HG03439 (cell line): Measurements from ENCODE around the gene LARP1B.
"Not testable (repeated sequence)": the region's sequence is repeated elsewhere in the genome, so short reads cannot be mapped to it uniquely, and the experiment has no call there.

Source experiments
- ATAC-seq: cut with Tn5 transposase; IDR thresholded peaks from one replicate; pipeline ENCODE4 v1.9.1; 2021; ENCODE audit warnings: mild to moderate bottlenecking, moderate library complexity; ENCODE audit not compliant: unreplicated experiment

LARP1B gene

DNA sequence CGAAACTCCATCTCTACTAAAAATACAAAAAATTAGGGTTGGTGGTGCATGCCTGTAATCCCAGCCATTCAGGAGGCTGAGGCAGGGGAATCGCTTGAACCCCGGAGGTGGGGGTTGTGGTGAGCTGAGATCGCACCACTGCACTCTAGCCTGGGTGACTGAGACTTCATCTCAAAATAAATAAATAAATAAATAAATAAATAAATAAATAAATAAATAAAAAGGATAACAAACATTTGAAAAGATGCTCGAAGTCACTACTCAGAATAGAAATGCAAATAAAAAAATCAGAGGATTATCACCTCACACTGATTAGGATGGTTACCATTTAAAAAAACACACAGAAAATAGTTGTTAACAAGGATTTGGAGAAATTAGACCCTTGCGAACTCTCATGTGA lies 73.8 kb downstream of the LARP1B start:
- ATAC-seq: no peak

DNA sequence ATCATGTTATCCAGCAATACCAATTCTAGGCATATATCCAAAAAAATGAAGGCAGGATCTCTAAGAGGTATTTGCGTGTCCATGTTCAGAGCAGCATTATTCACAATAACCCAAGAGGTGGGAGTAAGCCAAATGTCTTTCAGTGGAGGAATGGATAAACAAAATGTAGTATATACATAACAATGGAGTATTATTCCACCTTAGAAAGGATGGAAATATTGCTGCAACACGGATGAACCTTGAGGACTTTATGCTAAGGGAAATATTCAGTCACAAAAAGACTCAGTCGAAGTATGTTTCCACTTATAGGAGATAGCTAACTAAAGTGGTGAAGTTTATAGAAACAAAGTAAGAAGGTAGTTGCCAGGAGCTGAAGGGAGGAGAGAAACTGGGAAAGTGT lies 74.3 kb downstream of the LARP1B start:
- ATAC-seq: no peak

GRCh38 chr4:128141866-128142265 lies 80.8 kb downstream of the LARP1B start:
- no peak for ATAC-seq

GRCh38 chr4:128145727-128146126 lies 84.6 kb downstream of the LARP1B start:
- no peak for ATAC-seq

DNA sequence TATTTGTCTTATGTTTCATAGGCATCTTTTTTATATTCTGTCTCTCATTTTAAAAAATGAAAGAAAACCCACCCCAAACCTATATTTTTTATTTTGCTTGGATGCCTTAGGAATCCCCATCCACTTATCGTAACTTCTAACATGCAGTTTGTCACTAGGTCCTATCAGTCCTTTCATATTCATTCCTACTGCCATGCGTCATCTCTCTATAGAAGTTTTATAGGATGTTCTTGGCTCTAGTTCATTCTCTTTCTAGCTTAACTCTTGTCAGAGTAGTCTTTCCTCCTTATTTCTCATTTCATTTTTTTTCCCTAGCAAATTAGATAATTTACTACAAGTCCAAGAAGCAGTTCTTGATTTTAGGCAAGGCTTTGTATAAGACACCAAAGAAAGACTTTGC lies 92.7 kb downstream of the LARP1B start:
- ATAC-seq: no peak

GRCh38 chr4:128155231-128155855 lies 94.2 kb downstream of the LARP1B start:
- ATAC-seq: no peak

GRCh38 chr4:128155874-128156456 lies 94.9 kb downstream of the LARP1B start:
- no peak for ATAC-seq

- ATAC-seq: not testable (repeated sequence)
These were observed 95.4 kb downstream of the LARP1B start for GRCh38 chr4:128156472-128156871.

GRCh38 chr4:128158894-128159293 lies 97.8 kb downstream of the LARP1B start:
- no peak for ATAC-seq

- no peak for ATAC-seq
These were observed 98.9 kb downstream of the LARP1B start for GRCh38 chr4:128159967-128160366.

DNA sequence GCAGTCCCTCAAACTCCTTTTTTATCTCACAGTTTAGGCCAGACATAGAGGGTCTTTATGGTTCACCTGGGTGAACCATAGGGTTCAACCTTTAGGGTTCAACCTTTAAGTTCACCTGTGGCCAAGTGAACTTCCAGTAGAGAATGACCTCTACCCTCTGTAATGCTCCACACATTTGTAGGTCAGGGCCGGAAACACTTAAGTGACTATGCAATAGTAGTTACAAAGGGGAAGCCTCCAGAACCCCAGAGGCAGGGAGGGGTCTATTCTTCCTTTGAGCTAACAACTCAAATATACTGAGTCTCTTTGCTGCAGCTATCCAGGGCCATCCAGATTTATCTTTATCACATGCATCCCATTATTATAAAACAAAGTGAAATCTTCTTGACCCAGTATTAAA lies 100.0 kb downstream of the LARP1B start:
- no peak for ATAC-seq

GRCh38 chr4:128162434-128162833 lies 101.3 kb downstream of the LARP1B start:
- no peak for ATAC-seq

GRCh38 chr4:128163177-128164117 lies 102.3 kb downstream of the LARP1B start:
- ATAC-seq: no peak

GRCh38 chr4:128166982-128167381 lies 105.9 kb downstream of the LARP1B start:
- no peak for ATAC-seq

GRCh38 chr4:128168701-128169100 lies 107.6 kb downstream of the LARP1B start:
- no peak for ATAC-seq

DNA sequence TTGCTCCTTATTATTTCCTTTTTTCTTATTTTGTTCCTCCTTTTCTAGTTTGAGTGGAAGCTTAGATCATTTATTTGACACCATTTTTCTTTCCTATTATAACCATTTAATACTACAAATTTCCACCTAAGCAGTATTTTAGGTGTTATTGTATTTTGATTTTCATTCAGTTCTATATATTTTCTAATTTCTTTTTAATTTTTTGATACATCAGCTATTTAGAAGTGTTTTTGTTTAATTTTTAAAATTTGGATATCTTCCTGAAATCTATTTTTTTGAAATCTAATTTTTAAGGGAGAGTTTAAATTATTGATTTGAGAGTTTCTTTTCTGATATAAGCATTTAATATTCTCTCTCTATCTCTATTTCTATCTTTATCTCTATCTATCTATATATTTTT lies 108.1 kb downstream of the LARP1B start:
- no peak for ATAC-seq

GRCh38 chr4:128176643-128177042 lies 115.5 kb downstream of the LARP1B start:
- no peak for ATAC-seq

- ATAC-seq: no peak
These were observed 116.4 kb downstream of the LARP1B start for GRCh38 chr4:128177498-128177897.

DNA sequence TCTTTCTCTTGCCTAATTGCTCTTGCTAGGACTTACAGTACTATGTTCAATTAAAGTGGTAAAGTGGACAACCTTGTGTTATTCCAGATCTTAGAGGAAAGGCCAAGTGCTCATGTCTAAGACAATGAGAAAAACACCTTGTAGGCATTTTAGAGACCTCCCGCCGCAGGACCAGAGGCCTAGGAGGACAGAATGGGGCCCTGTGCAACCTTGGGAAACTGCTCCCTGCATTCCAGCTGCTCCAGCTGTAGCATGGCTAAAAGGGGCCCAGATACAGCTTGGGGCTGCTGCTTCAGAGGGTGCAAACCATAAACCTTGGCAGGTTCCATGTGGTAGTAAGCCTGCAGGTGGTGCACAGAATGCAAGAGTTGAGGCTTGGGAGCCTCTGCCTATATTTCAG lies 125.5 kb downstream of the LARP1B start:
- ATAC-seq: no peak

DNA sequence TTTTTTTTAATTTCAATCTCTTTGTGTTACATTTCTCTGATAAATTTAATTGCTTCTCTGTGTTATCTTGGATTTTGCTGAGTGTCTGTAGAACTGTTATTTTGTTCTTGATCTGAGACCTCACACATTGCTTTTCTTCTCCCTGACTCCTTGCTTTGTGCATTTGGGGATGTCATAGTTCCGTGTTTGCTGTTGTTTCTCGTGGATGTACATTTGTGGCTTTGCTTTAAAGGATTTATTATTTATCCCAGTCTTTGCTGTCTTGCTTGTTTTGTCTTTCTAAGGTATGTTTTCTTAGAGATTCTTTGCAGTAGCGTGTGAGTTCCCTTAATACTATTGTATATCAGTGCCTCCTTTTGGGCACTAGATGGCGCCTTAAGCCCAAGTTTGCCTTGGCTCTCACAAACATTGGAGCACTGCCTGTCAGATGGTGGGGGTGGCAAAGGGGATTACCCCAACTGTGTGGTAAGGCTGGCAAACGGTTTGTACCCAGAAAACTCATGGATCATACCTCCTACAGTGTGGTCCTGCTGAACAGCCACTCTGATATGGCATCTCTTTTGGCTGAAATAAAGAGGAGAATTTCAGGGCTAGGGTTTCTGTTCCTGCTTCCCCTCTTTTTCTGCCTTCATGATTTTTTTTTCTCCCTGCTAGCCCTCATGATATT lies 130.1 kb downstream of the LARP1B start:
- peak; percentile 99 for ATAC-seq
